ENCODE results near the gene DYNLL1.
"Not testable (repeated sequence)": the region's sequence is repeated elsewhere in the genome, so short reads cannot be mapped to it uniquely, and the experiment has no call there.

Gene DYNLL1

DNA sequence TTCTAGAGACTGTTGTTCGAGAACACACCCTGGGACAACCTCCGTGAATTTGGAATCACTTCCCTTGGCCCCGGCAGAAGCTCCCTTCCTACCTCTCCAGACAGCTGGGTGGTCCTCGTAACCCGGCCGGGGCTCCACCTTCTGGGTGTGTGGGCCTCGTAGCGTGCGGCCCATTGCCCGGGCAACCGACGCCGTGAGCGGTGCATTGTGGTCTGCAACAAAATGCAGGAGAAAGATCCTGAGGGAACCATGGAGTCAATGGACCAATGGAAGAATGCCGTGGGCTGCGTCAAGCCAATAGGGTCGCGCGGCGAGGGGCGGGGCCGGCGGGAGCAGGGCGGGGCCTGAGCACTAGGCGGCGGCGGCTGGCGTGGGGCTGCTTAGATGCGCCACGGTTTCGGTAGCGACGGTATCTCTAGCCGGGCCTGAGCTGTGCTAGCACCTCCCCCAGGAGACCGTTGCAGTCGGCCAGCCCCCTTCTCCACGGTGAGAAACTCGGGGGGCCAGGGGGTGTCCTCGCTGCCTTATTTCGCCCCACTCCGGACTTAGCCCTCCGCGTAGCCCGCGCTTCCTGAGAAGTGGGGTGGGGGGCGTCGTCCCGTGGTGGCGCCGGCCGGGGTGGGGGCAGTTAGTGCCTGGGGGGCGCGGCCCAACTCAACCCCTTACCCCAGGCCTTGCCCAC lies at the start of gene DYNLL1:
Gene DYNLL1, plus strand, starts transcription at position 383 of the 682 bp plus-strand sequence. CDS start 309 bp downstream, outside the sequence.
- DNase-seq, result peak; percentile 98

DNA sequence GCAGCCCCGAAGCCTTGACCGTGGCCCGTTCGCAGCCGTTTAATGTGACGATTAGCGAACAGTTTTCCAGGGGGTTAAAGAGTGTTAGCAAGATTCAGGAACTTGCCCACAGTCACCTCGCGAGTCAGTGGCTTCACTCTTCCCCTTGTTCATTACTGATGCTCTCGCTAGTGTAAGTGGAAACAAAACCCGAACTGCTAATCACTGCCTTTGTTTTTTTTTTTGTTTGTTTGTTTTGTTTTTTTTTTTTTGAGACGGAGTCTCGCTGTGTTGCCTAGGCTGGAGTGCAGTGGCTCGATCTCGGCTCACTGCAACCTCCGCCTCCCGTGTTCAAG lies 49.1 kb upstream of the DYNLL1 start:
- not testable (repeated sequence) for DNase-seq

DNA sequence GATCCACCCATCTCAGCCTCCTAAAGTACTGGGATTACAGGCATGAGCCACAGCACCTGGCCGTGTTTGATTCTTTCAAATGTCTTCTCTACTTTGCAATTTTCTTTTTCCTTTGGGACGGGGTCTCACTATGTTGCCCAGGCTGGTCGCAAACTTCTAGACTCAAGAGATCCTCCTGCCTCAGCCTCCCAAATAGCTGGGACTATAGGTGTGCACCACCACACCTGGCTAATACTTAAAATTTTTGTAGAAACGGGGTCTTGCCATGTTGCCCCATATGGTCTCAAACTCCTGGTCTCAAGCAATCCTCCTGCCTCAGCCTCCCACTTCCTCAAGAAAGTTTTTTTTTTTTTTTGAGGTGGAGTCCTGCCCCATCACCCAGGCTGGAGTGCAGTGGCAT lies 47.9 kb upstream of the DYNLL1 start:
- DNase-seq, result no peak

DNA sequence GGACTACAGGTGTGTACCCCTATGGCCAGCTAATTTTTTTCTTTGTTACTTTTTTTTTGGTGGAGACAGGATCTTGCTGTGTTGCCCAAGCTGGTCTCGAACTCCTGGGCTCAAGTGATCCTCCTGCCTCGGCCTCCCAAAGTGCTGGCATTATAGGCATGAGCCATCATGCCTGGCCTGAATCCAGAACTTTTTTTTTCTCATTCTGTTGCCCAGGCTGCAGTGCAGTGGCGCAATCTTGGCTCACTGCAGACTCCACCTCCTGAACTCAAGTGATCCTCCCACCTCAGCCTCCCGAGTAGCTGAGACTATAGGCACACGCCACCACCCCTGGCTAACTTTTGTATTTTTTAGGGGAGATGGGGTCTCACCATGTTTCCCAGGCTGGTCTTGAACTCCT lies 43.4 kb upstream of the DYNLL1 start:
- DNase-seq, result not testable (repeated sequence)

DNA sequence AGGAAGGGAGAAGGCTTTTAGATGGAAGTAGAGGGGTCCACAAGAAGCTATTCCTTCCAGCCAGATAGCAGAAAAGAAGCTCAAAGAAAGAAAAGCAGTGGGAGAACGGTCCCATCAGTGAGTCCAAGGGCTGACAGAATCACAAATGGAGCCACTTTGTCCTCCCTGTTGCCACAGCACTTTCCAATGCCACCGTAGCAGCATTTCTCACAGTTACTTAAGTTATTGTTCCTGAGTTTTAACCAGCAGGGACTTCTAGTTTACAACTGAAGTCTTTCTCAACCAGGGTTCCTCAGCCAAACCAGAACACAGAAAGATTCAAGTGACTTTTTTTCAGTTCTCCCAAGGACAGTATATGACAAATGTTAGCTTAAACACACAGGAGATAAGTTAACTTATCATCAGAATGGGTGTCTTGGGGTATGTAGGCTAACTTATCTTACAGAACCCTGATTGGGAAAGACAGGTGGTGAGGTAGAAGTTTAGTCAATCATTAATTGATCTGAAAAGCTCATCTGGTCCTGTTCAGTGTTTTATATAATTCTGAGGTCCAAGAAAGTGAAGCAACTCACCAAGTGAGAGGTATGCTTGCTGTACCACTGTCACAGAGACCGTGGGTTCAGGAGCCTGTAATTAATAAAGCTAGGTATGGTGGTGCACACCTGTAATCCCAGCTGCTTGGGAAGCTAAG lies 42.7 kb upstream of the DYNLL1 start:
- no peak for DNase-seq

DNA sequence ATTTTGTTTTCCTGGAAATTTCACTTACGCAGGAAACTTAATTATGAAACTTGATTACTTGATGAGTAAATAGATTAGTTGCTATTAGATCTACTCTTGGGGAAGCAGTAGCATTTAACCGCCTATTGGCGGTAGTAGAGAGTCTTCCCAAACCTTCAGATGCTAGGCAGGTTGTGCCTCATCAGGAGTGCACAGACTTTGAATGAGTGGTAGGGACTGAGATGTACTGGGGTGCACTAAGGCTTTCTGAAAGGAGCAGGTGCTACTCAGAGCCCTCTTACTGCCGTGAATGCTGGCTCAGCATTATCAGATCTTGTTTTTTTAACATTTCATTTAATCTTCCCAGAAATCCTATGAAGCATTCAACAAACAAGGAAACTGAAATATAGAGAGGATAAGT lies 41.9 kb upstream of the DYNLL1 start:
- DNase-seq, result no peak

DNA sequence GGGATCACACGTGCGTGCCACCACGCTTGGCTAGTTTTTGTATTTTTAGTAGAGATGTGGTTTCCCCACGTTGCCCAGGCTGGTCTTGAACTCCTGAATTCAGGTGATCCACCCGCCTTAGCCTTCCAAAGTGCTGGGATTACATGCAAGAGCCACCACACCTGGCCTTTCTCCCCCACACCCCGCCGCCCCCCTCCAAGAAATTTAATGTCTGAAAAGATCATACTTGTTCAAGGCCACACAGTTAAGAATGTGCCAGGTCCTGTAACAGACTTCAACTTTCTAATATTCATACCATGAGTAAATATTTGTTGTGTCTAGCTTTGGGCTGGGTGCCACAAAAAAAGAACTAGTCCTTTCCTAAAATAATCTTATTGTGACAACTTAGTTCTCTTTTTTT lies 40.6 kb upstream of the DYNLL1 start:
- DNase-seq, result no peak

DNA sequence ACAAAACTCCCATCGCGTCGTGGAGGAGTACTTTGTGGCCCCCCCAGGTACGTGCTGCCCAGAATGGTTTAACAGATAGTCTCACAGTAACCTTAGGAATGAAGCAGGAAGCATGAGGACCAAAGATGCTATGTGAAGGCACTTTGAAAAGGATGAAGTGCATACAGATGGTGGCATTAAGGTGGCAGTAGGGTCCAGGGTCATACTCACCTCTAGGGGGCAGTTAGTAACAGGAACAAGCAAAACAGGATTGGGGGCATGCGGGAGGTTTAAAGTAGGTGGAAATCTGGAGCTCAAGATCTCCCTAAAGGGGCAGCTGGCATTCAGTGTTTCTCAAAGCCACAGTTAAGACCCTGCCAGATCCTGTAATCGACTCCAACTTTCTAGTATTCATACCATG lies 38.8 kb upstream of the DYNLL1 start:
- no peak for DNase-seq

DNA sequence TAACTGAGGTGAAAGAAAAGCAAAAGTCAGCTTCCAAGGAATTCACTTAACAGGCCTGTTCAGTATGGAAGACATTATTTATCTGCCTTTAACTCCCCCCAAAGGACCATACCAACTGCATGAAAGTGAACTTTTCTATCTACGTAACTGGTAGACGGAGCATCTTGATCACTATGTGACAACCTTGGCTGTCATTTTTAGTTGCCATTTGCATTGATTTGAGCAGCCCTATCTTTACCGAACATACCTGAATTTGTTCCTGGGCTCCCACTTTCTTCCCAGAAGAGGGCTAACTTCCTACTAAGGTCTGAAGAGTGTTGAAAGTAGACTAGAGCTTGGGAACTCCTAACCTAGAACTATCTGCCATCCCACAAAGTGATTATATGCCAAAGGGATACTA lies 35.8 kb upstream of the DYNLL1 start:
- DNase-seq, result no peak

DNA sequence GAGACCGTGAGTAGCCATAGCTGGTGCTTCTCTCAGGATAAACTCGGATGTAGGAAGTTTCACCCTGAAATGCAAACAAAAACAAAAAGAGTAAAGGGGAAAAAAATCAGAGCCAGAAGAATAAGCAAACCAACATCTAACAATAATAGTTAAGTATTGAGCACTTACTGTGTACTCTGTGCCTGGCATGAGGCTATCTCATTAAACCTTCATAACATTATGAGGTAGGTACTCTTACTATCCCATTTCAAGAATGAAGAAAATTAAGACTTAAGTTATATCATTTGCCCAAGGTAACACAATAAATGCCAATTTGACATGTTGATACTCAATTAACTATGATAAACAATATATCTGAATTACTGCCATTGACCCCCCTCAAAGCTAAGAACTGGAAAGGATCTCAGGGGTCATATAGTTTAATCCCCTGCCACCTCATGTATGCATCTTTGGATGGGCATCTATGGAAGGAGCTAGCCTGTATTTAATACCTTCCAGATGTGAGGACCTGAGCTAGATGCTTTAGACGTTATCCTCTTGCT lies 33.7 kb upstream of the DYNLL1 start:
- DNase-seq, result no peak

DNA sequence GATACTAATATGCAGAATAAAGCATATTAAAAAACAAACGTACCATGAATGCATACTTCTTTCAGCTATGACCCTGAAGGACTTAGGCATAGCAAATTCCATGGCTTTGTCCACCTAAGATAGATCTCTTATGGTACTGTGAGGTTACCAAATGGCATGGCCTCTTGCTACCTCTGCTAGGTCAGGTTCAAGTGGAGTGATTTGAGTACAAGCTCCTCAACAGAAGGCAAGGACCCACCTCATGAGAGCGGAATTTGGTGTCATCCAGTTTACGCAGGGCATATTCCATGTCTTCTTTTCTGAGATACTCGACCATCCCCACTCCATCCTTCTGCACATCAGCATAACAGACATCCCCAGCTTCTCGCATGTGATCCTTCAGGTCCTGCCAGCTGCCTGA lies 32.2 kb upstream of the DYNLL1 start:
- DNase-seq, result no peak

DNA sequence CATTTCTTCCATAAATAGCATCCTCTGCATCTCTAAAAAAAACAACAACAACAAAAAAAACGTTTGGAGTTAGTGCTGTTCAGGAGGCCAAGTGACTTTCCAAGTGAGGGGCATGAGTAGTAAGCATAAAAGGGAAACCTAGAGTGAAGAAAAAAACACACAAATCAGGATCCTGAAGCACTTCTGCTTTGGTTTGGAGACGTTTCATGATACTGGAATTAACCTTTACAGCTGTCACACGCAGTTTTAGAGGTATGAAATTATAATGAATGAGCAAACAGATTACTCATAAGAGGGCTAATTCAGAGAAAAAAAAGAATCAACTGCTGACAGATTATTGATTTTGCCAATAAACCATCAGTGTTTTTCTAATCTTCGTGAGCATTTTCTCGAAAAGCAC lies 30.2 kb upstream of the DYNLL1 start:
- DNase-seq, result no peak

DNA sequence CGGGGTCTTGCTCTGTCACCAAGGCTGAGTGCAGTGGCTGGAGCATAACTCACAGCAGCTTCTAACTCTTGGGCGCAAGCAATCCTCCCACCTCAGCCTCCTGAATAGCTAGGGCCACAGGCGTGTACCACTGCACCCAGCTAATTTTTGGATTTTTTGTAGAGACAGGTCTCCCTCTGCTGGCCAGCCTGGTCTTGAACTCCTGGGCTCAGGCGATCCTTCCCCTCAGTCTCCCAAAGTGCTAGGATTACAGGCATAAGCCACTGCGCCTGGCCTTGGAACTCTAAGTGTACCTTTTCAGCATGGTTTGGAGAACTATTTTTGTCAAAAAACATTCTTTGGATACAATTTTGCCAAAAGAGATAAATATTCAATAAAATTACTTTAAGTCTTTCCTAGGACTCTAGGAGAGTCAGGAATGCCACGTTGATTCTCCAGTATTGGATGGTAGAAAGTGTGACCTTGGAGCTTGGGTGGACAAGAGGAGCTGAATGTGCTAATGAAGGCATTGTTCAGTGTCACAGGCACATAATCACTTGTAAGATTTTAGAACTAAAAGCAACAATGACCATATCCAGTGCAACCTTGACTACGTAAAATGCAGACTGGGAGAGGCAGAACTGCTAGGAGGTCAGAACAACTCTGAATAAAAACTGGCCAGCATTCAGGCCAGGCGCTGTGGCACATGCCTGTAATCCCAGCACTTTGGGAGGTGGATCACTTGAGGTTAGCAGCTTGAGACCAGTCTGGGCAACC lies 29.2 kb upstream of the DYNLL1 start:
- peak; percentile 28 for DNase-seq

DNA sequence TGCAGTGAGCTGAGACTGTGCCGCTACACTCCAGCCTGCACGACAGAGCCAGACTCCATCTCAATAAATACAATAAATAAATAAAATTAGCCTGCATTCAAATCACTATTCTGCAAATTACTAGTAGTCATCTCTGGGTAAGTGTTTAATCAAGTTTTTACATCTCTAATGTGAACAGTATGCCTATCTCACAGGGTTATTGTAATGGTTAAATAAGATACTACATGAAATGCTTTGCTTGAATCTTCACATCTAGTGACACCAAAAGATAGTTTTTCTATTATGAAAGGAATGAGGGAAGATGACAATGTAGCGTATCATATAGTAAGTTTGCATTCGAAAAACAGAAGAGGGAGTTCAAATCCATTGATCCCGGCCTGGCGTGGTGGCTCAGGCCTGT lies 28.5 kb upstream of the DYNLL1 start:
- no peak for DNase-seq

DNA sequence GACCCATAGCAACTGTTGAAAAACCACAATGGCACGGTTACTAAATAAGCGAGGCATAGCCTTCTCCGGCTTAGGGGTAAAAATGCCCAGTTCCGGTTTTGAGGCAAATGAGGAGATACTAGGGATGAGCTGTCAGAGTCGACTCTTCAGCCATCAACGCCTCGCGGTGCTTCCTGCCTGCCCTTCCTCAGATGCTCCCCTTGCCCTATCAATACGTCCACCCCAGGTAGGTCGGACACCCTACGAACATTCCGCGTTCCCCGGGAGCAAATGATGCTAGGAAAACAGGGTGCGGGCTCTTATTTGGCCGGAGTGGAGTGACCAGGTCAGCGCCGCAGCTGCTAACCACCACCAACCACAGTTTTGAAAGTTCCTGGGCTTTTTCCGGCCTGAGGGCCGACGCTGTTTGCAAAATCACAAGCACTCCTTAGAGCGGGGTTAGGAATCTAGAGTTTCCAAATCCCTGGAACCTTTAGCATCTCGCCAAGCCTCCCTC lies 27.5 kb upstream of the DYNLL1 start:
- no peak for DNase-seq

DNA sequence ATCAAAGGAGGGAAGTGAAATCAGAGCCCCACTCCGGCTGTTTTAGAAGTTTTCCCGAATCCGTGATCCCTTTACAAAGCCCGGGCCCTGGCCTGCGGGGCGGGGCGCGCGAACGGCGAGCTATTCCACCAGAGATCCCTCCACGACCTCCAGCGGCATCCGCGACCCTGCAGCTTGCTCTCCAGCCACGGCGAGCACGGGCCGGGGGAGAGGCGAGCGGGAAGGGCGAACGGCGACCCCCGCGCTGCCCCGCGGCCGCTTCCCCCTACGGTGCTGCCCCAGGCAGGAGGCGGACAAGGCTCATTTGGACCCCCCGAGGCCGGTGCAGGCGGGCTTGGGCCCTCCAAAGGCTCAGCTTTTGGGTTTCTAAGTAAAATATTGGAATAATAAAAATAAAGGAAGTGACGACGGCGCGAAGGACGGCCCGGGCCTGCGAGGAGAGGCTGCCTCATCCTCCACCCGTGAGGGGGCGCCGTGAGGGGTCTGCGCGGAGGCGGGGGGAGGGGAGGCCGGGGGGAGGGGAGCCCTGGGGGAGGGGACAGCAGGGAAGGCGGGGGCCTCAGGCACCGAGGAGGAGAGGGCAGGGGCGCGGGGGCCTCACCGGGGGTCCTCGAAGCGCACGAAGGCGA lies 27.0 kb upstream of the DYNLL1 start:
- peak; percentile 60 for DNase-seq

DNA sequence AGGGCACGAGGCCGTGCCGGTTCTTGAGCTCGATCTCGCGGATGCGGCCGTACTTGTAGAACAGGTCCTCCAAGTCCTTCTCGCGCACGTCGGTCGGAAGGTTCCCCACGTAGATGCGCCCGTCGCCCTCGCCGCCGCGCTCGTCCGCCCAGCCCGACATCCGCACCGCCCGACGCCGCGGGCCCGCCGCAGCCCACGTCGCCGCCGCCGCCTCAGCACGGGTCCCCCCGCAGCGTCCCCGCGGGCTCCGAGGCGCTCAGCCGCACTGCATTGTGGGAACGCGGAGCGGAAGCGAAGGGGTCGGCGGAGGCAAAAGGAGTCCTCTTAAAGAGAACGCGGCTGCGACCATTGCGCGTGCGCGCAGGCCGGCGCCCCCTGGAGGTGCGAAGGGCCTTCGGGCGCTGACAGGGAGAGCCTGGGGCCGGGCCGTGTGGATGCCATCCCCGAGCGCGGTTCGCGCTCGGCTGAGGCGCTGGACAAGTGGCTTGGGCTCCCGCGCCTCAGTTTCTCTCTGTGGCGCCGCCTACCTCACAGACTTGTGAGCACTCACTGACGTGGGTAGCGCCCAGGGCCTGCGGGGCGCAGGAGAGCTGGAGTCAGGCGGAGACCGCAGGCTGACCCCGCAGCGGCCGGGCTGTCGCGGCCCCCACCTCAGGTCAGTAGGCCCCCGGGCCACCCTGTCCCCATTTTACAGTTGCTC lies 26.3 kb upstream of the DYNLL1 start, which contains the start of gene SRSF9:
Gene SRSF9, minus strand, starts transcription at position 299 of the 700 bp plus-strand sequence. Its CDS starts 139 bp downstream, at position 160.
- DNase-seq, result peak; percentile 97

DNA sequence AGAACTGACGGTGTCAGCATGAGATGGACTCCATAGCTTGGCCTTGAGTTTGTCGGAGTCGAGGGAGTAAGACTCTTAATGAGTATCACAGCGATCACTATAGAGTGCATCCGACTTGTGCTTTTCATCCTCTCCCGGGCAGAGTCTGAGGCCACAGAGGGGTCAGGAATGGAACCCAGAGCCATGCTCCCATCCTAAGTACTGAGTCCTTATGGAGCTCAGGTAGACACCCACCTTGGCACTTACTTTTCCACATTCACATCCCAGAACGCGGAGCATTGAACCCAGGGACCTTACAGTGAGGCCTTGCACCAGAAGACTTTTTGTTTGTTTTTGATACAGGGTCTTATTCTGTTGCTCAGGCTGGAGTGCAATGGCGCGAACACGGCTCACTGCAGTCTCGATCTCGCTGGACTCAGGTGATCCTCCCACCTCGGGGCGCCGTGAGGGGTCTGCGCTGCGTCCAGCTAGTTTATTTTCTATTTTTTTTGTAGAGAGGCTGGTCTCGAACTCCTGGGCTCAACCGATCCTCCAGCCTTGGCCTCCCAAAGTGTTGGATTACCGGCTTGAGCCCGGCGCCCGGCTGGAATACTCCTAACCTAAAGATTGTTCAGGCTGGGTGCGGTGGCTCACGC lies 25.6 kb upstream of the DYNLL1 start:
- no peak for DNase-seq

DNA sequence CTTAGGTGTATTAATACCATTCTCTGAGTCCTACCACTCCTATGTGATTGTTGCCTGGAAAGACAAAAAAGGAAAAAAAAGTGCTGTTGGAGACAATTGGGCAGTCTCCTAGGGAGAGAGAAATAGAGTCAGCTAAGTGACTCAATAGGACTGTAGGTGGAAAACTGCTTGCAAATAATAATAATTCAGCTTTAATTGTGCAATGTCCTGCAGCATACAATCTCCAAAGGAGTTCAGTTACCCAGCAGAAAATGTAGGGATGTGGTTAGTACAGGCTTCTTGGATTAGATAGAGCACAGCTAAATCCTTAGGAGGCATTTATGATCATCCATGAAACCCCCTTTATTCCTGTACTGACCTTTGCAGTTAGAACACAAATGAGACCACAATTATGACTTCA lies 23.4 kb upstream of the DYNLL1 start:
- no peak for DNase-seq

DNA sequence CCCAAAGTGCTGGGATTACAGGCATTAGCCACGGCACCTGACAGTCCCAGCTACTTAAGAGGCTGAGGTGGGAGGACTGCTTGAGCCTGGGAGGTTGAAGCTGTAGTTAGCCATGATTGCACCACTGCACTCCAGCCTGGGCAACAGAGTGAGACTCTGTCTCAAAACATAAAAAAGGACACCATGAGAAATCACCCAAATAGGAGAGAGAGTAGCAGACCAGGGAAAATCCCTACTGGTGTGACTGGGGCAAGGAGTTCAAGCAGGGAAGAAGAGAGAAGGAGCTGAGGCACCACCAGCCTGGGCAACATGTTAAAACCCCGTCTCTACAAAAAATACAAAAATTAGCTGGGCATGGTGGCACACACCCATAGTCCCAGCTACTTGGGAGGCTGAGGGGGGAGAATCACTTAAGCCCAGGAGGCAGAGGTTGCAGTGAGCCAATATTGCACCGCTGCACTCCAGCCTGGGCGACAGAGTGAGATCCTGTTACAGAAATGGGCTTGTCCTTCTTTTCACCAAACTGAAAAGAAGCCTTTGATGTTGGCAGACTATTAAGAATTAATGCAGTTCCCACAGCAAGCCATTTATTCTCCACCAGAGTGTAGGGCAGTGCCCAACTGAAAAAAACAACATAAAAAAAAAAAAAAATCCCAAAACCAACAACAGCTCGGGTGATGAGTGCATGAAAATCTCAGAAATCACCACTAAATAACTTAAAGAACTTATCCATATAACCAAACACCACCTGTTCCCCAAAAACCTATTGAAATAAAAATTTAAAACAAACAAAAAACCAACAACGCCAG lies 21.9 kb upstream of the DYNLL1 start:
- no peak for DNase-seq

DNA sequence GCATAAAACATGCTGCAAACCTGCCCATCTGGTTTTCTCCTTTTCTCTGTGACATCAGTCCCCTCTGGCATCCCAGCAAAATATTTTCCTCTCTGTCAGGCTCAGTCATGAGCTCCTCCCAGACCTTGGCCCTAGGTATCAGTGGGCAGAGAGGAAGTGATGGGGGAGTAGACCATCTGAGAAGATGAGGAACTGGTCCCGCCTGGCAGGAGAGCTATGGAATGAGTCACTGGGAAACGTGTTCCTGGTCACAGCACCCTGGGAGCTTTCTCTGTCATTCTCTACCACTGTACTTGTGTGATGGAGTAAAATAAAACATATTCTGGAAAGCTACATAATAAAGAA lies 21.3 kb upstream of the DYNLL1 start:
- no peak for DNase-seq

Measured in stimulated activated CD4-positive, alpha-beta T cell treated with anti-CD3 and anti-CD28 coated beads, Interleukin-12 subunit alpha, Interleukin-12 subunit beta, amount 100 ng/mL, for 4 hours (primary cell).